ENCODE data around the gene POC1A. TPM values are rescaled to one million over a fixed set of nuclear protein-coding genes. Genes with fewer than 3 reads are reported as not detected.

The POC1A gene
- total RNA-seq, 6 donors from 2014 or later = 1.0 to 4.2 (median 2.8) TPM

- H3K27ac ChIP-seq = no peak overlapping the region
- ATAC-seq (ENCODE audit: low FRiP score in 2 of 2) (no peak), DNase-seq (no peak)
- no peak overlapping the region for H3K4me3 ChIP-seq
- no peaks in the 10 kb centered on the region for H3K9me3 ChIP-seq
- TF ChIP-seq POLR2AphosphoS5 (IDR thresholded peaks at IDR 0.05) = no peak
- TF ChIP-seq POLR2A (IDR thresholded peaks at IDR 0.05) = no peak
- TF ChIP-seq EP300 (IDR thresholded peaks at IDR 0.05) = no peak
- TF ChIP-seq, protein P1, sequence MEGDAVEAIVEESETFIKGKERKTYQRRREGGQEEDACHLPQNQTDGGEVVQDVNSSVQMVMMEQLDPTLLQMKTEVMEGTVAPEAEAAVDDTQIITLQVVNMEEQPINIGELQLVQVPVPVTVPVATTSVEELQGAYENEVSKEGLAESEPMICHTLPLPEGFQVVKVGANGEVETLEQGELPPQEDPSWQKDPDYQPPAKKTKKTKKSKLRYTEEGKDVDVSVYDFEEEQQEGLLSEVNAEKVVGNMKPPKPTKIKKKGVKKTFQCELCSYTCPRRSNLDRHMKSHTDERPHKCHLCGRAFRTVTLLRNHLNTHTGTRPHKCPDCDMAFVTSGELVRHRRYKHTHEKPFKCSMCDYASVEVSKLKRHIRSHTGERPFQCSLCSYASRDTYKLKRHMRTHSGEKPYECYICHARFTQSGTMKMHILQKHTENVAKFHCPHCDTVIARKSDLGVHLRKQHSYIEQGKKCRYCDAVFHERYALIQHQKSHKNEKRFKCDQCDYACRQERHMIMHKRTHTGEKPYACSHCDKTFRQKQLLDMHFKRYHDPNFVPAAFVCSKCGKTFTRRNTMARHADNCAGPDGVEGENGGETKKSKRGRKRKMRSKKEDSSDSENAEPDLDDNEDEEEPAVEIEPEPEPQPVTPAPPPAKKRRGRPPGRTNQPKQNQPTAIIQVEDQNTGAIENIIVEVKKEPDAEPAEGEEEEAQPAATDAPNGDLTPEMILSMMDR (IDR thresholded peaks at IDR 0.05) = no peak
- H3K4me1 ChIP-seq = peaks cover 11 to 24% (median 18%) of the 10 kb centered on the region in 4 donors
- no peaks in the 10 kb centered on the region for H3K27me3 ChIP-seq
- WGBS, 2 donors = 93% methylated on average over 10 to 11 of the region's 11 CpGs
- no peaks in the 10 kb centered on the region for H3K36me3 ChIP-seq
Observed at GRCh38 chr3:52094571-52095485, 59.4 kb downstream of the POC1A start.

GRCh38 chr3:52093756-52094545 is 60.3 kb downstream of the POC1A start:
- Histone ChIP-seq H3K27ac (no peak overlapping the region), H3K9me3 (no peaks in the 10 kb centered on the region), H3K4me1 (peaks cover 14 to 32% (median 26%) of the 10 kb centered on the region in 4 donors), H3K4me3 (no peak overlapping the region), H3K27me3 (no peaks in the 10 kb centered on the region), H3K36me3 (no peaks in the 10 kb centered on the region)
- DNase-seq (no peak), ATAC-seq (ENCODE audit: low FRiP score in 2 of 2) (no peak)
- WGBS, 2 donors = 98 to 100% methylated on average over 3 to 7 of the region's 7 CpGs
- TF ChIP-seq POLR2AphosphoS5 (IDR thresholded peaks at IDR 0.05) (no peak), POLR2A (IDR thresholded peaks at IDR 0.05) (no peak), EP300 (IDR thresholded peaks at IDR 0.05) (no peak)
- TF ChIP-seq, protein P1 (IDR thresholded peaks at IDR 0.05) = no peak

DNA sequence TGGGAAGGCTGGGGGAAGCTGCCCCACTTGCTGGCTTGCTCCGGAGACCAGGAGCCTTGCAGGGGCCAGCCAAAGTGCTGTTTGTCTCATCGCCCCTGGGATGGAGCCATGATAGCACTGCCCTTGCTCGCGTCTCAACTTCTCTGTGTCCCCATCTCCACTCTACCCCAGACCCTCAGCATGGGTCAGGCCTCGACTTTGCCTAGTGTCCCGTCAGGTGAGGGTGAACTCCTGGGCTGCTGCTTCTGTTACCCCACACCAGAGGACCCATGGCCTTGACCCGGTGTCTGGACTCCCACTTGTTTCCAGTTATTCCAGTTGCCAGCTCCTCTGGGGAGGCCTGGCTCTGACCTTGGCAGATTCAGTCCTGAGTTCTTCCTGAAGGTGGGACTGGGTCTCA is 61.3 kb downstream of the POC1A start:
- DNase-seq = no peak
- ATAC-seq (ENCODE audit: low FRiP score in 2 of 2) = no peak
- TF ChIP-seq POLR2AphosphoS5 (IDR thresholded peaks at IDR 0.05) (no peak), POLR2A (IDR thresholded peaks at IDR 0.05) (no peak), EP300 (IDR thresholded peaks at IDR 0.05) (no peak)
- TF ChIP-seq, protein P1 (IDR thresholded peaks at IDR 0.05) = no peak
- no peaks in the 10 kb centered on the region for H3K36me3 ChIP-seq
- H3K9me3 ChIP-seq = no peaks in the 10 kb centered on the region
- H3K4me3 ChIP-seq = no peak overlapping the region
- peaks cover 16 to 35% (median 31%) of the 10 kb centered on the region in 4 donors for H3K4me1 ChIP-seq
- no peaks in the 10 kb centered on the region for H3K27me3 ChIP-seq
- WGBS, 2 donors = 85 to 96% methylated on average over 2 to 7 of the region's 7 CpGs
- no peak overlapping the region for H3K27ac ChIP-seq

GRCh38 chr3:52092271-52092660 is 62.0 kb downstream of the POC1A start:
- TF ChIP-seq POLR2AphosphoS5 (IDR thresholded peaks at IDR 0.05) (no peak), POLR2A (IDR thresholded peaks at IDR 0.05) (no peak), EP300 (IDR thresholded peaks at IDR 0.05) (no peak)
- TF ChIP-seq, protein P1 (IDR thresholded peaks at IDR 0.05) = no peak
- DNase-seq = no peak
- Histone ChIP-seq H3K4me3 (no peak overlapping the region), H3K27ac (peak overlapping the region in 3 of 4 donors; percentile 68 to 72 (median 70)), H3K36me3 (no peaks in the 10 kb centered on the region), H3K4me1 (peaks cover 21 to 37% (median 35%) of the 10 kb centered on the region in 4 donors), H3K27me3 (no peaks in the 10 kb centered on the region), H3K9me3 (no peaks in the 10 kb centered on the region)
- ATAC-seq (ENCODE audit: low FRiP score in 2 of 2) = no peak
- WGBS, 2 donors = 94% methylated on average over 1 of the region's 1 CpG; no CpG with 5 or more reads in 1 of the 2 donors

Measured in upper lobe of left lung (tissue), 6 donors.